Stimulated activated CD8-positive, alpha-beta memory T cell treated with anti-CD3 and anti-CD28 coated beads, Interleukin-7, amount 100 ng/mL, for 1 hour (primary cell): ENCODE results near the gene SNRNP25.

ENCODE experiments used
- DNase-seq, 2 donors: peaks; one replicate each; pipeline ENCODE4 v3.0.0-alpha.2; 2020; ENCODE audit warnings: low read depth in 2 of 2

The SNRNP25 gene

GRCh38 chr16:101586-101985, 48.0 kb downstream of the SNRNP25 start:
- no peak for DNase-seq

GRCh38 chr16:102060-102855, 48.6 kb downstream of the SNRNP25 start:
- no peak for DNase-seq

- DNase-seq = no peak
Observed at GRCh38 chr16:104355-104754, 50.7 kb downstream of the SNRNP25 start.

GRCh38 chr16:104928-105327, 51.3 kb downstream of the SNRNP25 start:
- no peak for DNase-seq

GRCh38 chr16:105521-105920, 51.9 kb downstream of the SNRNP25 start:
- DNase-seq = no peak

- DNase-seq = peak in 1 of 2 donors; percentile 12
Observed at GRCh38 chr16:106623-107324, 53.1 kb downstream of the SNRNP25 start.
